ENCODE data around the gene PPP1R14B.

- TF ChIP-seq CTCF (IDR thresholded peaks at IDR 0.05): no peak
- TF ChIP-seq POLR2A (IDR thresholded peaks at IDR 0.05): no peak
These were observed 43.9 kb upstream of the PPP1R14B start for GRCh38 chr11:64290352-64291261.

All from ovary (tissue), 3 donors.